ENCODE data around the gene NCOR2.

NCOR2 gene

GRCh38 chr12:124610629-124611558, 43.5 kb upstream of the NCOR2 start:
- TF ChIP-seq CTCF (IDR thresholded peaks at IDR 0.05; ENCODE audit: low read depth, low read length), result no peak
- H3K4me3 ChIP-seq (ENCODE audit: low read depth, low read length), result no peak overlapping the region

GRCh38 chr12:124610021-124610612, 42.7 kb upstream of the NCOR2 start:
- no peak for TF ChIP-seq CTCF (IDR thresholded peaks at IDR 0.05; ENCODE audit: low read depth, low read length)
- no peak overlapping the region for H3K4me3 ChIP-seq (ENCODE audit: low read depth, low read length)

- no peak for TF ChIP-seq CTCF (IDR thresholded peaks at IDR 0.05; ENCODE audit: low read depth, low read length)
- H3K4me3 ChIP-seq (ENCODE audit: low read depth, low read length), result no peak overlapping the region
These were observed 41.9 kb upstream of the NCOR2 start for GRCh38 chr12:124609041-124609989.

GRCh38 chr12:124608450-124608870, 41.0 kb upstream of the NCOR2 start:
- no peak for TF ChIP-seq CTCF (IDR thresholded peaks at IDR 0.05; ENCODE audit: low read depth, low read length)
- H3K4me3 ChIP-seq (ENCODE audit: low read depth, low read length), result no peak overlapping the region

GRCh38 chr12:124607681-124608425, 40.4 kb upstream of the NCOR2 start:
- TF ChIP-seq CTCF (IDR thresholded peaks at IDR 0.05; ENCODE audit: low read depth, low read length), result no peak
- no peak overlapping the region for H3K4me3 ChIP-seq (ENCODE audit: low read depth, low read length)

GRCh38 chr12:124605883-124606774, 38.7 kb upstream of the NCOR2 start:
- no peak overlapping the region for H3K4me3 ChIP-seq (ENCODE audit: low read depth, low read length)
- TF ChIP-seq CTCF (IDR thresholded peaks at IDR 0.05; ENCODE audit: low read depth, low read length), result no peak
